GM04504 (cell line): ENCODE results near the gene MYOCD.
A peak's percentile ranks its signal among the peaks of the same experiment; 100 is the strongest.

Experiments used
- DNase-seq: peaks from one replicate; pipeline ENCODE4 v3.0.0-alpha.2; 2012; ENCODE audit warnings: low read depth

The MYOCD gene

DNA sequence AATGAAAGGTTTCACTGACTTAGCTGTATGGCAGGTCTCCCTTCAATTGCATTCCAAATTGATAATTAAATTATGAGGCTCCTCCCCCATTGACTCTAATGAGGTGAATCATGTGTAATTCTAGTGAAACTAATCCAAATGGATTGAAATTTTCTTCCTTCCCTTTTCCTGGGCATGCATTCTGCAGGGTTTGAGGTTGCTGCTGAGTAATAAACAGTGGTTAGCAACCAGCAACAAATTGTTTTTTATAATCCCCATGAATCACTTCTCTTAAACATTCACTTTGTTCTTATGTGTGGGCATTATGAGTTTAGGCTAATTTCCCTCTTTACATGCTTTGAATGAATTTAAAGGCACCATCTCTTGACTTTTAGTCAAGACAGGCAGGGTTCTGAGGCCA is 43.4 kb downstream of the MYOCD start:
- no peak for DNase-seq

GRCh38 chr17:12712415-12712814 is 46.7 kb downstream of the MYOCD start:
- DNase-seq: no peak

- no peak for DNase-seq
Measured at GRCh38 chr17:12712941-12713340, 47.3 kb downstream of the MYOCD start.

GRCh38 chr17:12719948-12720347 is 54.3 kb downstream of the MYOCD start:
- DNase-seq: no peak

- DNase-seq: no peak
Measured at GRCh38 chr17:12721581-12721980, 55.9 kb downstream of the MYOCD start.

DNA sequence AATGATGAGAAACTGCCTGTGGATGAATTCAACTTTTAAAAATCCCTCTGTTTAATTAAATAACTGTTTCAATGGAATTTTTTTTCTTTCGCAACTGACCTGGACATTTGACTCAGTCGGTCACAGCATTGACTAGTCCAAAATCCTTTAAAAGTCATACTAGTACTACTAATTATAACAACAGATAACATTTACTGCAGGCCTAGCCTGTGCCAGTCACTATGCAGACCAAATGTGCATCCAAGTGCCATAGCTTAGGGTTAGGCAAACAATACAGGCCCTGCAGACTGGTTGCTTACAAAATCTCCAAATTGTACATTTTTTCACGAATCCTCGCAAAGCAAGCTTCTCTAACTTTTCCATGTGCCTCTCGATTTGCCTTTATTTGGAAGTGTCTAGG is 56.6 kb downstream of the MYOCD start:
- DNase-seq: no peak

DNA sequence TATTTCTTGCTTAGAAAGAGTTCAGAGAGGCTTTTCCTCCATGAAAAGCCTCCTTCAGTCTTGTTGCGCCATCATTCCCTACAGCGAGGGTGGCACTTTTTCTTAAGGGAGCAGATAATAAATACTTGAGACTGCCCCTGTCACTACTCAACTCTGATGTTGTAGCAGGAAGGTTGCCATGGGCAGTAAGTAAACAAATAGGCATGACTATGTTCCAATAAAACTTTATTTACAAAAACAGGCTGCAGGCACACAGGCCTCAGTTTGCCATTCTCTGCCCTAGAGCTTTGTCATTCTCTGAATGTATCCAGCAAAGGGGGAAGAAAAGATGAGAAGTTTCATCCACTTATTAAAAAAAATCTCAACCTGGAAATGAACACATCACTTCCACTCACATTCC is 60.4 kb downstream of the MYOCD start:
- DNase-seq: no peak

DNA sequence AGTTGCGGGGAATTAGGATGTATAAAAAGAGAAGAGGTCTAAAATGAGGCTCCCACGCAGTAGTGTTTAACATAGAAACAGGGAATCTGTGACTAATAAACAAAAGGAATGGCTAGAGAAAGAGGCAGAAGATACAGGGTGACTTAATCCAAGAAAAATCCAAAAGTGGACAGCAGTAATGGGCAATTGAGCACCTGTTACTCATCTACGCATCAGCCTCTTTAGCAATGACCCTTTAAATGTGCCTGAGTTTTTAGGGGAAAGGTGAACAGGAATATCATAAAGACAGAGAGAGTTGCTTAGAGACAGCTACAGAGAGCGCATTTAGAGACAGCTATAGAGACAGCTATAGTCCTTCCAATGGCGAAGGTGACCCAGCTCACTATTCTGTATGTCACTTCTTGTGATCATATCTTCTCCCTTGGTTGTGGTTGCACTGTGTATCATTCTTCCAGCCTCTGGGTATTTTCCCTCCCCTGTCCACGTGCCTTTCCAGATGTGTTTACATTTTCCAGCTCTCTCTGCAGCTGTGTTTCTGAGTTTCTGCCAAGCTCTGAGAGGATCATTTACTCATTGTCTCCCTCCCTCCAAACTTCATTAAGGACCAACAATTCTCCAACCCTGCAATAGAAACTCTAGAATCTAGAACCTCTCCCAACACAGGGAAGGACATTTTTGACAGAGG is 61.5 kb downstream of the MYOCD start:
- DNase-seq: peak; percentile 17

- DNase-seq: no peak
Measured at GRCh38 chr17:12727881-12728280, 62.2 kb downstream of the MYOCD start.

- no peak for DNase-seq
Measured at GRCh38 chr17:12729086-12729485, 63.4 kb downstream of the MYOCD start.

- no peak for DNase-seq
Measured at GRCh38 chr17:12730421-12730820, 64.7 kb downstream of the MYOCD start.

DNA sequence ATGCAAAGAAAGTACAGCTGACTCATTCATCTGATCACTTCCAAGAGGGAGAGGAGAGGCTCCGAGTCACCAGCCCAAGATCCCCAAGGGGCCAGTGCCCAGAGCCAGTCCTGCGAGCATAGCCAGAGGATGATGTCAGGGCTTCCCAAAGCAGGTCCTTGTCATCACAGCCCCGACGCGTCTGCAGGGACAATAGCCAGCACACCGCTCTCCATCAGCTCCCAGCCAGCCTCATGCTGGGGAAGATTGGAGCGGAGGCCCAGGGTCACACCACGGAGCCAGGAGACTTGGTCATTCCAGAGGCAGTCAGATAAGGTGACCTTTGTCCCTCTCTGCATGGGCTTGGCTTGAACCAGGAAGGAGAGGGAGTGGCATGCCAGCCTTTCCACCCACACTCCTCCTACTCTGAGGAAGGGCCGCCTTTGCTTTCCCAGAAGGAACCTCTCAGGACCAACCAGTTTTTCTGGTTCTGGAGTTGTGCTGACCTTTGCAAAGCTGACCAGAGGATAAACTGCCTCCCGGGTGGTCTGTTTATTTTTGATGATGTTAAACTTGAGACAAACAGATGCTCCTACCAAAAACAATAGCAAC is 65.3 kb downstream of the MYOCD start:
- DNase-seq: peak; percentile 23

DNA sequence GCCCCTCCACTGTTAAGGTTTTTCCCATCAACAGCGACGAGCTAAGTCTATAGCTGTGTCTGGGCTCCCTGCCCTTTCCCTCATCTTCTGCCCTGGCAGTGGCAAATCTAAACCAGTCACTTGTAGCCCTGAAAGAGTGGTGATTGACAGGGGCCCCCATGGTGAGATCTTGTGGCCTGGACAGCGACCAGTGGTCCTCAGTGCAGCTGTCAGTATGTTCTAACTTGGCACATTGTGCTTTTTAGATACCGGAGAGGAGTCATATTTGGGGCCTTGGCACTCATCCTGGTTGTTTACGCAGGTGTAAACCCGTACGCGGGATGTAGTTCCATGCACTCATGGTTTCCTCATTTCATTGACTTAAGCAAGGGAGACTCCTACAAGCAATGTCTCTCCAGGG is 66.1 kb downstream of the MYOCD start:
- DNase-seq: no peak

GRCh38 chr17:12732366-12732765 is 66.7 kb downstream of the MYOCD start:
- DNase-seq: no peak

DNA sequence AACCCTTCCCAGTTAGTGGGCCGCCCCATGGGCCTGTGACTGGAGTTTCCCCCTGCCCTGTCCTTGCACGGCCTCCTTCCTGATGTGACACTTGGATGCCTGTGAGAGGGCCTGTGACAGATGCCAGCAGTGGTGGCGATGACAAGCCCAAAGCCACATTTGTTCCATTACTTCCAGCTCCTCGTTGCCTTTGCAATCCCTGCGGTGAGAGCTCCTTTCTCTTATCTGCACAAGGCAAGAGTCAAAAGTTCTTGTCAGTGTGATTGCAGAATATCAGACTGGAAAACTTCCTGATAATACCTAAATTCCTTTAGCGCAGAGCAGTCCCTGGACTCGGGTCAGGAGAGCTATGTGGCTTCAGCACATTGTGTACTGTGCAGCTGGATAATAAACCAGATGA is 69.2 kb downstream of the MYOCD start:
- no peak for DNase-seq

DNA sequence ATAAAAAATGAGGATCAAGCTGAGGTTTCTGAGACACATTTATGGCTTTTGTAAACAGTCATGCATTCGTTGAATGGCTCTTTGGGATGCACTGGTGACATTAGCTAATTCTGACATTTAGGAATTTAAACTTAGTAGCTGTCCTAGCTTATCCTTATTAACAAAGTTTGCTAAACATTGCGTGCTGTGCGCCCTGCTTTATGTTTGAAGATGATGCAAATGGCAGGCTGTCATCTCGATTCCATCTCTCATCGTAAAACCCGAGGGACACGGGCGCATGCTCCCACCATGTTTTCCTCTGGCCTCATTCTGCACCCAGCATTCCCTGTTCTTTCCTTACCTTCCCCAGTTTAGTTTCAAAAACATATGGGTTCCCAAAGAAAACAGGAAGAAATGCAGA is 69.8 kb downstream of the MYOCD start:
- no peak for DNase-seq

DNA sequence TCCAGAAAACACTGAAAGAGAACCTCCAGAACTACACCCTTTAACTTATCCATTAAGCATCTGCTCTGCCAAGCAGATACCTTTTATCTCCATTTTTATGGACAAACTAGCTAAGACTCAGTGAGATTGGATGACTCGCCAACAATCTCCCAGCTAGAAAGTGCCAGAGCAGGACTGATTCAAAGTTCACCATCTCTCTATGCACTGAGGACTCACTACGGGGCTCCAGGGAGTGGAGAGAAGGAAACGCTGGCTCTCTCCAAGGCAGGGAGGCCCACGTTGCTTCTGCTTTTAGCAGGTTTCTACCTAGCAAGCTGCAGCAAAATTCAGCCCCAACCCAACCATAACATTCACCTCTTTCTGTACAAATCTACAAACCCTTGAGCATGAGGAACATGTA is 70.8 kb downstream of the MYOCD start:
- DNase-seq: no peak

GRCh38 chr17:12737740-12738469 is 72.2 kb downstream of the MYOCD start:
- DNase-seq: no peak

DNA sequence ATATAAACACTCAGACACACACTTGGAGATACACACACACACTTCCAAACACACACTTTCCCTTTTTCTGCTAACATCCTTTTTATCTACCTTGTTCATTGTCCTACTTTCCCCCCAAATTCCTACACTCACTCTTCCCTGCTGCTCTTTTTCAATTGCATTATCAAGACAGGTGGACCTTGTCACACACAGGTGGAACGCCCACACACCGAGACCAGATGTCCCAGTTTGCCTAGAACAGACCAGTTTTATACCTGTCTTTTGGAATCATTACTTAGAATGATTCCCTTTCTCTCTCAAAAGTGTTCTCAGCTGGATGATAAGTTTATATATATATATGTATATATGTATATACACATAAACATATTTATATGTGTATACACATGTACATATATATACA is 72.9 kb downstream of the MYOCD start:
- DNase-seq: no peak

- no peak for DNase-seq
Measured at GRCh38 chr17:12739500-12739899, 73.8 kb downstream of the MYOCD start.

- DNase-seq: no peak
Measured at GRCh38 chr17:12743046-12743445, 77.4 kb downstream of the MYOCD start.

GRCh38 chr17:12744298-12744697 is 78.6 kb downstream of the MYOCD start:
- DNase-seq: no peak

- DNase-seq: no peak
Measured at GRCh38 chr17:12744786-12745185, 79.1 kb downstream of the MYOCD start.

DNA sequence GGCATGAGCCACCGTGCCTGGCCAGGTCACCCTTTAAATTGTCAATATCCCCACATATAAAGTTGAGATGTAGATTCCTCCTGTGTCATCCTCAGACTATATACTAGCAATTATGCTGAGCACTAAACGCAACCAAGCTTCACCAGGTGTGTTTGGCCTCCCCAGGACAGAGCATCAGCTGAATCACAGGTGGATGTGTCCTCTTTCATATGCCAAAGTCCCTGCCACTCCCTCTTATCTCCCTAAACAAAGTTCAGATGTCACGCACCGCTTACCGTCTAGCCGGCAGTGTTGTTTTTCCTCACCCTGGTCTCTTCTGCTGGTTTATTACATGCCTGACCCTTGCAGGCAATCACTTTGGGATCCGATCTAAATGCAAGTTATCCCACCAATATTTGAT is 79.8 kb downstream of the MYOCD start:
- DNase-seq: no peak
